Heart left ventricle (tissue), 13 donors: ENCODE measurements around the gene SLC6A2.

Source experiments
- CTCF ChIP-seq, 12 donors: fragments of 200-600 bp; sonication (generic) in 4 of 12; IDR thresholded peaks; one replicate each; pipeline versions ENCODE4 v1.5.0 to v1.8.0; 2018 to 2022; ENCODE audit warnings: antibody characterized with exemption in 12 of 12, mild to moderate bottlenecking in 5 of 12
- POLR2A ChIP-seq, 2 donors: fragments of 450-650 bp; IDR thresholded peaks; one replicate each; pipeline ENCODE4 v1.6.1; 2017; ENCODE audit warnings: antibody characterized with exemption in 2 of 2, mild to moderate bottlenecking in 2 of 2, moderate library complexity in 2 of 2
- donor health status: ischemic (EF 13 %, LVEDD 7.1; RV severe dilation, severe dysfunction).
- donor health status: DM: no; HTN: yes; CAD: no.
- donor health status: DM: no; HTN: no; CAD: no.
- donor health status: ischemic (EF 25% LVEDD 6.9; RV normal size, moderate dysfunction).
- donor health status: ischemic (EF 25% LVEDD 5.7; RV mildly dilated, moderate dysfunction).
- donor health status: ischemic (EF 35%, LVEDD 5.7; RV mildly dilated, moderate dysfunction).
- donor health status: nonischemic (EF 11% LVEDD 7.7; RV severe dilation, severe dysfunction).
- donor health status: DM: yes; HTN: yes; CAD: no.
- donor health status: PGD.
- donor health status: ischemic (EF 29% LVEDD 5.4; RV normal size, mild dysfunction).
- donor health status: nonischemic (EF 23%, LVEDD 6.1; RV moderate dilation, normal function).

DNA sequence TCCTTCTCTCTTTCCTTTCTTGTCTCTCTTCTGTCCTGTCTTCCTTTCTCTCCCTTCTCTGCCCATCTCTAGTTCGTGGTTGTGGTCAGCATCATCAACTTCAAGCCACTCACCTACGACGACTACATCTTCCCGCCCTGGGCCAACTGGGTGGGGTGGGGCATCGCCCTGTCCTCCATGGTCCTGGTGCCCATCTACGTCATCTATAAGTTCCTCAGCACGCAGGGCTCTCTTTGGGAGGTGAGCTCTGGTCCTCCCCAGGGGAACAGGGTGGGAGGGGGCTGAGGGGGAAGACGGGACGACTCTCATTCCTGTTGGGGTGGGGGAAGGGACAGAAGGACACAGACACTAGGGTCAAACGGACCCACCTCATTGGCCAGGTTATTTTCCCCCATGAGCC lies 44.3 kb downstream of the SLC6A2 start:
- TF ChIP-seq CTCF (IDR thresholded peaks at IDR 0.05) (no peak), POLR2A (IDR thresholded peaks at IDR 0.05) (no peak)
